Frontal cortex (tissue), 1 donor: ENCODE measurements around the gene ISLR. TPM values are rescaled to one million over a fixed set of nuclear protein-coding genes. Genes with fewer than 3 reads are reported as not detected.

Experiments
- small RNA-seq: library from RNA; depleted of rRNA; stranded (forward); fragments of <200 nt; gene quantifications from one replicate; pipeline ENCODE3, GENCODE V24; 2014
- total RNA-seq: library from RNA; depleted of rRNA; stranded (reverse); fragments of >200 nt; gene quantifications from one replicate; pipeline ENCODE4 v1.2.3, GENCODE V29; 2014

ISLR gene
- total RNA-seq, 1 donor from 2014 or later = 12.6 TPM

Small RNAs within 50 kb of the gene (small RNA-seq; reads per million reads assigned to genes)
- not detected for gene RF00017

Other genes starting within 250 kb of the ISLR start
- gene LOXL1, start 247.2 kb upstream of the ISLR start, total RNA-seq = 2.4 TPM
- 24.1 TPM for gene STOML1, start 181.4 kb upstream of the ISLR start, total RNA-seq
- gene PML, start 179.0 kb upstream of the ISLR start, total RNA-seq = 3.7 TPM
- under 0.01 TPM for gene GOLGA6A, start 91.2 kb upstream of the ISLR start, total RNA-seq
- 113 TPM for gene ISLR2, start 43.1 kb upstream of the ISLR start, total RNA-seq
- gene STRA6, start 29.1 kb downstream of the ISLR start, total RNA-seq = 3.7 TPM
- 0.41 TPM for gene CCDC33, start 62.6 kb downstream of the ISLR start, total RNA-seq
- gene CYP11A1, start 193.9 kb downstream of the ISLR start, total RNA-seq = not detected